Neural crest cell (in vitro differentiated cells): ENCODE results near the gene BYSL. TPM values are rescaled to one million over a fixed set of nuclear protein-coding genes. Genes with fewer than 3 reads are reported as not detected.

Experiments
- DNase-seq: peaks from one replicate; pipeline ENCODE4 v3.0.0; 2021; ENCODE audit warnings: low read depth, mixed read lengths, low spot score
- H3K27ac Mint-ChIP-seq: one replicate; pipeline ENCODE4 v1.8.0; 2021; ENCODE audit warnings: mild to moderate bottlenecking, mixed read lengths; ENCODE audit not compliant: unreplicated experiment
- H3K27me3 Mint-ChIP-seq: 2 replicates; pipeline ENCODE4 v1.8.0; 2021; ENCODE audit warnings: low read depth, mild to moderate bottlenecking, mixed read lengths
- H3K36me3 Mint-ChIP-seq: 2 replicates; pipeline ENCODE4 v1.8.0; 2021; ENCODE audit warnings: low read depth, mild to moderate bottlenecking, mixed read lengths
- H3K4me1 Mint-ChIP-seq: 2 replicates; pipeline ENCODE4 v1.8.0; 2021; ENCODE audit warnings: mixed read lengths
- H3K4me3 Mint-ChIP-seq: one replicate; pipeline ENCODE4 v1.8.0; 2021; ENCODE audit warnings: mild to moderate bottlenecking, mixed read lengths
- H3K9me3 Mint-ChIP-seq: 2 replicates; pipeline ENCODE4 v1.8.0; 2021; ENCODE audit warnings: mixed read lengths
- CTCF ChIP-seq: fragments of 200-600 bp; sonication (generic); conservative IDR thresholded peaks from 2 replicates; pipeline ENCODE4 v1.5.0; 2021; ENCODE audit warnings: antibody characterized with exemption, mild to moderate bottlenecking
- total RNA-seq: library from RNA; stranded (reverse); gene quantifications from 2 replicates; pipeline ENCODE4 v1.2.1, GENCODE V29; 2021

Gene BYSL
- total RNA-seq, 1 donor from 2014 or later: 50.8 TPM

GRCh38 chr6:41921712-41921998 is 356 bp downstream of the BYSL start:
- Mint-ChIP-seq H3K4me3 (peak overlapping the region; percentile 99), H3K27me3 (no peaks in the 10 kb centered on the region), H3K27ac (peak overlapping the region; percentile 100), H3K36me3 (peaks cover 8% of the 10 kb centered on the region), H3K9me3 (no peaks in the 10 kb centered on the region), H3K4me1 (peaks cover 44% of the 10 kb centered on the region)
- no peak for TF ChIP-seq CTCF
- no peak for DNase-seq

- no peak for TF ChIP-seq CTCF
- H3K27ac Mint-ChIP-seq: peak overlapping the region; percentile 100
- no peaks in the 10 kb centered on the region for H3K9me3 Mint-ChIP-seq
- no peak for DNase-seq
- peaks cover 44% of the 10 kb centered on the region for H3K4me1 Mint-ChIP-seq
- peak overlapping the region; percentile 99 for H3K4me3 Mint-ChIP-seq
- no peaks in the 10 kb centered on the region for H3K27me3 Mint-ChIP-seq
- peaks cover 8% of the 10 kb centered on the region for H3K36me3 Mint-ChIP-seq
Measured at GRCh38 chr6:41922154-41922553, 855 bp downstream of the BYSL start.

GRCh38 chr6:41927253-41927652 is 6.0 kb downstream of the BYSL start:
- no peak for DNase-seq
- Mint-ChIP-seq H3K4me1 (peaks cover 25% of the 10 kb centered on the region), H3K27me3 (no peaks in the 10 kb centered on the region), H3K36me3 (peaks cover 14% of the 10 kb centered on the region), H3K4me3 (no peak overlapping the region), H3K27ac (no peak overlapping the region), H3K9me3 (no peaks in the 10 kb centered on the region)
- TF ChIP-seq CTCF: no peak

- TF ChIP-seq CTCF: no peak
- Mint-ChIP-seq H3K27me3 (no peaks in the 10 kb centered on the region), H3K27ac (no peak overlapping the region), H3K36me3 (peaks cover 9% of the 10 kb centered on the region), H3K4me3 (no peak overlapping the region), H3K4me1 (peaks cover 11% of the 10 kb centered on the region), H3K9me3 (no peaks in the 10 kb centered on the region)
- DNase-seq: no peak
Measured at GRCh38 chr6:41929924-41930323, 8.6 kb downstream of the BYSL start.

GRCh38 chr6:41931792-41932191 is 10.5 kb downstream of the BYSL start:
- no peak for TF ChIP-seq CTCF
- no peak overlapping the region for H3K4me3 Mint-ChIP-seq
- no peaks in the 10 kb centered on the region for H3K9me3 Mint-ChIP-seq
- no peak overlapping the region for H3K27ac Mint-ChIP-seq
- peaks cover 12% of the 10 kb centered on the region for H3K4me1 Mint-ChIP-seq
- no peaks in the 10 kb centered on the region for H3K27me3 Mint-ChIP-seq
- DNase-seq: no peak
- peaks cover 8% of the 10 kb centered on the region for H3K36me3 Mint-ChIP-seq

GRCh38 chr6:41932378-41932777 is 11.1 kb downstream of the BYSL start:
- no peak for TF ChIP-seq CTCF
- no peak overlapping the region for H3K4me3 Mint-ChIP-seq
- peaks cover 8% of the 10 kb centered on the region for H3K36me3 Mint-ChIP-seq
- no peaks in the 10 kb centered on the region for H3K27me3 Mint-ChIP-seq
- H3K4me1 Mint-ChIP-seq: peaks cover 12% of the 10 kb centered on the region
- DNase-seq: no peak
- no peak overlapping the region for H3K27ac Mint-ChIP-seq
- no peaks in the 10 kb centered on the region for H3K9me3 Mint-ChIP-seq
